HG03025 (cell line): ENCODE measurements around the gene KRTAP19-2.
"Not testable (repeated sequence)": the region's sequence is repeated elsewhere in the genome, so short reads cannot be mapped to it uniquely, and the experiment has no call there.

Experiments used
- ATAC-seq: cut with Tn5 transposase; IDR thresholded peaks from one replicate; pipeline ENCODE4 v1.9.1; 2021; ENCODE audit warnings: mild to moderate bottlenecking, moderate library complexity; ENCODE audit not compliant: unreplicated experiment, low FRiP score

The KRTAP19-2 gene, protein sequence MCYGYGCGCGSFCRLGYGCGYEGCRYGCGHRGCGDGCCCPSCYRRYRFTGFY

GRCh38 chr21:30487336-30487735, at the start of gene KRTAP19-2:
KRTAP19-2 (minus strand) TSS chr21:30487436; CDS start chr21:30487348, 88 bp downstream.
- ATAC-seq, result no peak

- ATAC-seq, result no peak
Observed at GRCh38 chr21:30518876-30519275, 31.6 kb upstream of the KRTAP19-2 start.

DNA sequence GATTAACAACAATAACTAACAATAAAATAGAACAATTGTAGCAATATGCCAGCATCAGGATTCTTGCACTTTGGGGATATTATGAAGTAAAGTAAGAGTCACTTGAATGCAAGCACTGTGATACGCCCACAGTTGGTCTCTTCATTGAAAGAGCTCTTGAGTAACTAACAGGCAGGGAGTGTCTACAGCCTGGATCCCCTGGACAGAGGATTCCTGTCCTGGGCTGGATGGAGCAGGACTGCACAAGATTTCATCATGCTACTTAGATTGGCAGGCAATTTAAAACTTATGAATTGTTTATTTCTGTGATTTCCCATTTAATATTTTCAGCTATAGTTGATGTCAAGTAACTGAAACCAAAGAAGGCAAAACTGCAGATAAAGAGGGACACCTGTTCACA, 28.4 kb upstream of the KRTAP19-2 start:
- ATAC-seq, result no peak

- not testable (repeated sequence) for ATAC-seq
Observed at GRCh38 chr21:30505621-30506205, 18.5 kb upstream of the KRTAP19-2 start.

DNA sequence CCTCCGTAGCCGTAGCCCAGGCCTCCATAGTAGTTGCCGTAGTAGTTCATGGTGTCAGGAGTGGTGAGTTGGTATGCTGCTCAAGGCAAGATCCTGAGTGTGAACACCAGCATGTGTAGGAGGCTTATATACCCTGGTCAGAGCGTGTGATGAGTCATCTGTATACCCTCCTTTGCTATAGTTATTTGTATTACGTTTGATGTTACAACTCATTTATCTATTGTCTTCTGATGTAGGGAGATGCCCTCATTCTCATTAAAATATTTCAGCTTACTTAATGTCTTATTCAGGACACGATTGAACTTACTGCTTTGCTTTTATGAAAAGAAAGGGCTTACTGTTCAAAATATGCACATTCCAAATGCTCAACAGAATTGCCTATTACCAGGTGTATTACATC, 14.8 kb upstream of the KRTAP19-2 start, which contains the start of gene KRTAP19-5:
TSS of gene KRTAP19-5 (minus strand) at position 101 of the 400 bp plus-strand sequence. CDS start at position 50, 51 bp downstream.
- ATAC-seq, result no peak

- ATAC-seq, result no peak
Observed at GRCh38 chr21:30497065-30497464, 9.8 kb upstream of the KRTAP19-2 start, which contains the start of gene KRTAP19-4. KRTAP19-4 (minus strand) TSS chr21:30497165; CDS start chr21:30497110, 55 bp downstream.

GRCh38 chr21:30491963-30492428, 4.8 kb upstream of the KRTAP19-2 start, which contains the start of gene KRTAP19-3:
KRTAP19-3 (minus strand) TSS chr21:30492013; CDS start chr21:30491957, 56 bp downstream.
- ATAC-seq, result no peak

GRCh38 chr21:30486180-30486579, 1.1 kb downstream of the KRTAP19-2 start:
- no peak for ATAC-seq

- no peak for ATAC-seq
Observed at GRCh38 chr21:30482130-30482529, 5.1 kb downstream of the KRTAP19-2 start.

- ATAC-seq, result no peak
Observed at GRCh38 chr21:30480145-30480544, 7.1 kb downstream of the KRTAP19-2 start, which contains the start of gene KRTAP19-1. KRTAP19-1 (minus strand) TSS chr21:30480367; CDS start chr21:30480317, 50 bp downstream.

- no peak for ATAC-seq
Observed at GRCh38 chr21:30479259-30479658, 8.0 kb downstream of the KRTAP19-2 start.

DNA sequence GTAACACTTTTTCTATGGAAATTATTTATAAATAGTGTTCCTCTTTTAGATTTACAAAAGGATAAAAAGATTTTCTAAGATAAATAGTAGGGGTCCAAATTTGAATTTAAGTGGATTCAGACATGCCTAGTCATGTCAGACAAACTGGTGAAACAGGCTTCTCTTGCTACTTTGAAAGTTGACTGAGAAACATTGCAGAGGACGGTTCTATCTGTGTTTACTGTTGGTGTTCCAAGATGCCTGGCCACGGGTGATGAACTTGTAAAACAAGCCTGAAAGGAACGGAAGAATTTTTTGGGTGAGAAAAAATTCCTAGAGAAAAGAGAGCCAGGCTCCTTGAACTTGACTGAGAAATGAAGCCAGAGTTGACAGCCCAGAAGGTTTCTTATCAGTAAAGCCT, 9.2 kb downstream of the KRTAP19-2 start:
- ATAC-seq, result no peak

- no peak for ATAC-seq
Observed at GRCh38 chr21:30468900-30469714, 18.1 kb downstream of the KRTAP19-2 start.

- no peak for ATAC-seq
Observed at GRCh38 chr21:30463713-30464112, 23.5 kb downstream of the KRTAP19-2 start.

GRCh38 chr21:30448514-30448913, 38.7 kb downstream of the KRTAP19-2 start:
- ATAC-seq, result no peak

- no peak for ATAC-seq
Observed at GRCh38 chr21:30447056-30447455, 40.2 kb downstream of the KRTAP19-2 start.

GRCh38 chr21:30444204-30444603, 43.0 kb downstream of the KRTAP19-2 start:
- ATAC-seq, result no peak

DNA sequence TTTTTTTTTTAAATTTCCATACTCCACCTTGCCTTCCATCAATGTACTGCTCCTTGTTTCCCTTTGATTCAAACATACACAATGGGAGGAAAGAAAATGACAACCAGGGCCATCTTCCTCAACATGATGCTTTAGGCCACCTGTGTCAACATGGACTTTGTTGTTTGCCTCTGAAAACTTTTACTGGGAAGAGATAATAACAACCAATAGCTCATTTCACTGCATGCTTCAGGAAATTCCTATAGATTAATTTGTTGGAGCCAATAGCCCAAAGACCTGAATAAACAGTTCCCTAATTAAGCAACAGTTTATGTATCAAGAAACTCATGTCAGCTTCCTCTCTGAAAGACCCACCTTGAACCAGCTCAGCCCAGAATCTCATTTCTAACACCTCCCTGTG, 44.0 kb downstream of the KRTAP19-2 start:
- no peak for ATAC-seq

GRCh38 chr21:30439975-30440374, 47.3 kb downstream of the KRTAP19-2 start, which contains the start of gene KRTAP15-1:
KRTAP15-1 (plus strand) TSS chr21:30440275; CDS start chr21:30440328, 53 bp downstream.
- no peak for ATAC-seq
